ENCODE measurements around the gene GSPT1.
"Not testable (repeated sequence)": the region's sequence is repeated elsewhere in the genome, so short reads cannot be mapped to it uniquely, and the experiment has no call there.

GSPT1 gene

DNA sequence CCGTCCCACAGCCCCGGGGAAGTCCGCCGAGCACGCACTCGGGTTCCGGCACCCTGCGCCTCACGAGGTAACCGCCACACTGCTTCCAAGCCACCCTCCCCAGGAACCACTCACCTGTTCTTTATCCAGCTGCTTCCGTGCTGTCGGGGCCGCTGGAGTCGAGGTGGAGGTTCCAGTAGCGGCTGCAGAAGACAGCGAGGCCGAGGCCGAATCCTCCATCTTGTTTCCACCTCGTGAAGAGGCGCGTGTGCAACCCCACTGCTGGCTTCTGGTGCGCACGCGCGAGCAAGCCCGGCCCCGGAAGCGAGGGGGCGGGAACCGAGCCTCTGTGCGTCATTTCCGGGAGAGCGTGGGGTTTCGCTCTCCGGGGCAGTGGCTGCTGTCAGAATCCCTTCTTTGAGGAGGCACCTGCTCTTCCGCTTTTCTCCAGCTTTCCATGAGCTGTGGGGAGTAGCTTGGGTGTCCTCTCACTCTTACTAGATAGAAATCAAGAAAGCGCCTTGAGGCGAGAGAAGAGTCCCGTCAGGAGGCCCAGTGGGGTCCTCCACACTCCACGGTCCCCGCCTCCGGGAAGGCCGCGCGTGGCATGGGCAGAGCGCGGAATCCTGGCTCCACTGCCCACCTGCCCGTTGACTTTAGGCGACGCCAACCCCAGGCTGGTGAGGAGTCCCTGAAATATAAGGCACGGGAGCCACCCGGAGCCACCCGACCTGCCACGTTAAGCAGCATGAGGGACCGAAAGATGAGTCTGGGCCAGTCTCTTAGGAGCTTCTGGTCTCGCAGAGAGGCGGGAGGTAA is 64.3 kb downstream of the GSPT1 start, which contains the start of gene RSL1D1:
Gene RSL1D1 (minus strand): TSS at position 249 of the 798 bp plus-strand sequence. CDS start 30 bp downstream, at position 219.
- peak; percentile 96 for DNase-seq

DNA sequence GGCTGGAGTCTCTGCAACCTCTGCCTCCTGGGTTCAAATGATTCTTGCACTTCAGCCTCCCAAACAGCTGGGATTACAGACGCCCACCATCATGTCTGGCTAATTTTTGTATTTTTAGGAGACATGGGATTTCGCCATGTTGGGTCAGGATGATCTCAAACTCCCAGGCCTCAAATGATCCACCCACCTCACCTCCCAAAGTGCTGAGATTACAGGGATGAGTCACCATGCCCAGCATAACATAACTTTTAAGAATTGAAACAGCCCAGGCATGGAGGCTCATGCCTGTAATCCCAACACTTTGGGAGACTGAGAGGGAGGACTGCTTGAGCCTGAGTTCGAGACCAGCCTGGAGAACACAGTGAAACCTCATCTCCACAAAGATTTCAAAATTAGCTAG is 66.9 kb downstream of the GSPT1 start:
- DNase-seq = no peak

DNA sequence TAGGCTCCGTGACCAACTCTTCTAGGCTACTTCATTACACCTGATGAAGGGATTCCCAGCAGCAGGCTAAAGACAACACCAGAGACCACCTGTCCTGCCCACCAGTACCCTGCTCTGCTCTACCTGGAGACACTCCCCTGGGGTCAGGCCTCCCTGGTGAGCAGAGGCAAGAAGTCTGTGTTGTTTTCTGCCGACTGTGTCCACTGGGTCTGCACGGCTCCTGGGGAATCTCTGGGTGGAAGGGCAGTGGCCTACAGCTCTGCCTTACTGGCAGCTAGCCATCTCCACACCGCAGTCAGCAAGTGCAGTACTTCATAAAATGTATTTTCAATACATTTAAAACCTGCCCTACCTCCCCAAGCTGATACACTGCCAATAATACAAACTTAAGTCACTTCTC is 71.3 kb downstream of the GSPT1 start:
- no peak for DNase-seq

DNA sequence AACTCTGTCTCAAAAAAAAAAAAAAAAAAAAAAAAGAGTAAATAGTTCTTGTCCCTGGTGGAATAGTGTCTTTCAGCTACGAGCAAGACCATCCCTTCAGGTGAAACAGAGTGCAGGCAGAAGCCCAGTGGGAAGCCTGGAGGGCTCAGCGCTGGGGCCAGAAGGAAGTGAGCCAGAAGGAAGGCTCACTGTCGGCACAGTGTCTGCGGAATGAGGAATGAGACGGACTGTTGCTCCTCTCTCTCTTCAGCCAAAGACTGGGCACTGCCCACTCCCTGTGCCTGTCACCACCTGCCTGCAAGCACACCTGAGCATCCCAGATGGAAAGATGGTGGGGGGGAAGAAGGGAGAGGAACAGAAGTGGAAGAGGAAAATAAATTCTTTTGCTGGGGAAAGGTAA is 71.9 kb downstream of the GSPT1 start:
- no peak for DNase-seq

DNA sequence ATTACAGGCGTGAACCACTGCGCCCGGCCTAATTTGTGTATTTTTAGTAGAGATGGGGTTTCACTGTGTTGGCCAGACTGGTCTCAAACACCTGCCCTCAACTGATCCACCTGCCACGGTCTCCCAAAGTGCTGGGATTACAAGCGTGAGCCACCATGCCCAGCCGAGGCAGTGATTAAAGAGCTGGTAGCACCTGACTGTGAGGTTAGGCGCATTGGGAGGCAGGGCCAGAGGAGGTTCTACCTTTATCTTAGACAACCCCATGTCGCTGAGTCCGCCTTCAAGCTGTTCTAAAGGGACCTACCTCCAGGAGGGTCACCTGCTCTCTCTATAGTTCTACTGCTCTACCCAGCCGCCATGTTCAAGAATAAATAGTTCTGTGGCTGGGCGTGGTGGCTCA is 72.5 kb downstream of the GSPT1 start:
- DNase-seq = no peak

DNA sequence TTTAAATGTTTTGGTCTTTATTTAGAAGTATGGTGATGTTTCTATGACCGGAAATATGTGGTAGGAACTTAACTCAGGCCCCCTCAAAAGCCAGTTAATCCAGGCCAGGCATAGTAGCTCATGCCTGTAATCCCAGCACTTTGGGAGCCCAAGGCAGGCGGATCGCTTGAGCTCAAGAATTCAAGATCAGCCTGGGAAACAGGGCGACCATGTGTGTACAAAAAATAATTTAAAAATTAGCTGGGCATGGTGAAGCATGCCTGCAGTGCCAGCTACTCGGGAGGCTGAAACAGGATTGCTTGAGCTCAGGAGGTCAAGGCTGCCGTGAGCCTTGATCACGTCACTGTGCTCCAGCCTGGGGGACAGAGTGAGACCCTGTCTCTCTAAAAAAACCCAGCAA is 74.7 kb downstream of the GSPT1 start:
- no peak for DNase-seq

DNA sequence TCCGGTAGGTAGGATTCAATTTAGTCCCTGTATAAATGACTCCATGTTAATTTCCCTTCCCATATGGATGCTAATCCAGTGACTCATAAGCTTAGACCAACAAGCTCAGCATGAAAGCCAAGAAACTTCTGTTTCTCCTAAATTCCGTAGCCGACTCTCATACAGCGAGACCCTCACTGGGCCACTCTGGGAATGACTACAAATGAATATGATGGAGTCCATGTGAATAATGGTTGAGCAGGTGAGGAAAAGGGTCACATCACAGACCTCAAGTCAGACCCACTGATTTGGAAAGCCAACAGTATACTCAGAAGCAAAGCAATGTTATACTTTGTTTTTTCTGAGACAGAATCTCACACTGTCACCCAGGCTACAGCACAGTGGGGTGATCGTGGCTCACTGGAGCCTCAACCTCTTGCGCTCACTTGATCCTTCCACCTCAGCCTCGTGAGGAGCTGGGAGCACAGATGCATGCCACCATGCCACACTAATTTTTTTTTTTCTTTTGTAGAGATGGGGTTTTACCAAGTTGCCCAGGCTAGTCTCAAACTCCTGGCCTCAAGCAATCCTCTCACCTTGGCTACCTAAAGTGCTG is 79.0 kb downstream of the GSPT1 start:
- no peak for DNase-seq

DNA sequence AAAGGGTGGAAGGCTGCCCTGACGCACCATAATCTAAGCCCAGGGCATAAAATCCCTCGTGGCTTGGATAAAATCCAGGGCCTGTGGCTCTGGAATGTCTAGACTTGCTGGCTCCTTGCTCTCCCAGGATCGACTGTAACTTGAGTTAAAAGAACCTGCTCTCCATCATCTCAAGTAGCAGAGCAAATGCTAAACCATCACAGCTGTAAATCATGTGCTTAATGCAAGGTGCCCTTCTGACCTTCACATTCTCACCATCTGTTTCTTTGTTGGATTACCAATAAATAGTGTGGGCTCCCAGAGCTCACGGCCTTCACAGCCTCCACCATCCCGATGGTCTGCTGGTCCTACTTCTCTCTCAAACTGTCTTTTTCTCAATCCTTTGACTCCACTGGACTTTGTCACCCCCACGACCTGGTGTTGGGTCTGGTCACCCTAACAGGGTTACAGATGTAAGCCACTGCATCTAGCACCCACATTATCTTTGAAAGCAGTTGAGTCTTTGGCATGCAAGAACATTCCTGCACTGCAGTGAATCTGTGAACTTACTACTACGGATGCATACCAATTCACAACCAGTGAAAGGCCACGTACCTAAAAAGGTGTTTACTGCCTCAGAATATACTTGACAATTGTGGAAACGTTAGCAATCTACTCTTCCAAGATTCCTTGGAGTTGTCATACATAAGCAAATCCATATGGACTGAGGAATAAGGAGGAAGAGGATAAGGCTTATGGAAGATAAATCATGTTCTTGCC is 79.7 kb downstream of the GSPT1 start:
- no peak for DNase-seq

DNA sequence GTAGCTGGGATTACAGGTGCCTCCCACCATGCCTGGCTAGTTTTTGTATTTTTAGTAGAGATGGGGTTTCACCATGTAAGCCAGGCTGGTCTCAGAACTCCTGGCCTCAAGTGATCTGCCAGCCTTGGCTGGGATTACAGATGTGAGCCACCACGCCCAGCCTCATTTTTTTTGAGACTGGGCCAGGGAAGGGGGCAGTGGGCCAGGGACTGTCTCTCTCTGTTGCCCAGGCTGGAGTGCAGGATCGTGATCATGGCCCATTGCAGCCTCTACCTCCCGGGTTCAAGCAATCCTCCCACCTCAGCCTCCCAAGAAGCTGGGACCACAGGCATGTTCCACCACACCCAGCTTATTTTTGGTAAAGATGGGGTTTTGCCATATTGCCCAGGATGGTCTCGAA is 80.4 kb downstream of the GSPT1 start:
- DNase-seq = no peak

DNA sequence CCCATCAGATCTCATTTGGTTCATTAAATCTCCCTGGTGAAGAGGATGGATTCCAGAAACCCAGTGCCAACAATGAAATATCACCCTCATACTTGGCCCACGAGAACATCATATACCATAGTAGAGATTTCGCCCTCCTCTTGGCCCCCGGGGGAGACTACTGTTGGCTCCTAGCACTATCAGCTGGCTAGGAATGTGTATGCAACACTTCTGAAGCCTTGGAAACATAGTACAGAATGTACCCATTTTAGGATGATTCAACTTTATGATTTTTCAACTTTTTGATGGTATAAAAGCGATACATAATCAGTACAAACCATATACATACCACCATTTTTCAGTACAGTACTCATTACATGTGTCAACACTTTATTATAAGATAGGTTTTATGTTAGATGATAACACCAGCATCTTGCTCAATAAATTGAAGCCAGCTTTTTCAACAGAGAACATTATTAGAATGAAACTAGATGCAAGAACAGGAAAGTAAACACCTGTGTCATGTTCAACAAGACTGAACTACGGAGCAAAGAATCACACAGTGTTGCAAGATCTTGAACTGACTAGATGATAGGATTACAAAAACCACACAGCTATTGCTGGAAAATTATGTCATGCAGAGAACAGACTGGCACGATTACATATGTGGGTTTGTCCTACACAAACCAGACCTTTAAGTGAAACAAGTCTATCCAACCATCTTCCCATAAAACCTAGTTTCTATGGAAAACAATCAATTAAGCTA is 81.6 kb downstream of the GSPT1 start:
- no peak for DNase-seq

DNA sequence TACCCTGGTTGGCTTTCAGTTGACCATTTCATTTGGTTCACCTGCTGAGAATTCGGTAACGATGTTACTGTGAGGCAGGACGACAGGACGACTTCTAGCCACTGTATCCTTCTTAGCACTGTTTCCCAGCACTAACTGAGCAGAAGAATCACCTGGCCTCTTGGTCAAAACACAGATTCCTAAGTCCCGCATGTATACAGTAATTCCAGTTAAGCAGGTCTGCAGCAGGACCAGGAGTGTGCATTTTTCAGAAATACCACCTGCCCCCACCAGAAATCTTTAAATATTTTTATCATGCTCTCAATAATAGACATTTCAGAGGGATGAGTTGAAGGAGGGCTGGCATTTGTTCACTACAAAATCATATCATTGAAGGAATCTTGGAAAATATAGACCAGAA is 87.1 kb downstream of the GSPT1 start:
- DNase-seq = no peak

DNA sequence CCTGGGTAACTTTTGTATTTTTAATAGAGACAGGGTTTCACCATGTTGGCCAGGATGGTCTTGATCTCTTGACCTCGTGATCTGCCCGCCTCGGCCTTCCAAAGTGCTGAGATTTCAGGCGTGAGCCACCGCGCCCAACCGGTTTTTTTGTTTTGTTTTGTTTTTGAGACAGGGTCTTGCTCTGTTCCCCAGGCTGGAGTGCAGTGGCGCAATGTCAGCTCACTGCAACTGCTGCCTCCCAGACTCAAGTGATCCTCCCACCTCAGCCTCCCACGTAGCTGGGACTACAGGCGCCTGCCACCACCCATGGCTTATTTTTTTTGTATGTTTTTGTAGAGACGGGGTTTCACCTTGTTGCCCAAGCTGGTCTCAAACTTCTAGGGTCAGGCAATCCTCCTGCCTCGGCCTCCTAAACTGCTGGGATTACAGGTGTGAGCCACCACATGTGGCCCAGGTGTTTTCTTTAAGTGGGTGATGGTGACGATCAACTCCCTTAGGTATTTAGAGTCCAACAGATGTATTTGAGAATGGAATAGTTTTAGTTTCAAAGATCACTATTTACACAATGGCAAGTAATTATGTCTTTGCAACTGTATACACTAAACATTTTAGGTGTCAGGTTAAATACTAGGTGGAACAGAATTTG is 90.1 kb downstream of the GSPT1 start:
- DNase-seq = not testable (repeated sequence)

DNA sequence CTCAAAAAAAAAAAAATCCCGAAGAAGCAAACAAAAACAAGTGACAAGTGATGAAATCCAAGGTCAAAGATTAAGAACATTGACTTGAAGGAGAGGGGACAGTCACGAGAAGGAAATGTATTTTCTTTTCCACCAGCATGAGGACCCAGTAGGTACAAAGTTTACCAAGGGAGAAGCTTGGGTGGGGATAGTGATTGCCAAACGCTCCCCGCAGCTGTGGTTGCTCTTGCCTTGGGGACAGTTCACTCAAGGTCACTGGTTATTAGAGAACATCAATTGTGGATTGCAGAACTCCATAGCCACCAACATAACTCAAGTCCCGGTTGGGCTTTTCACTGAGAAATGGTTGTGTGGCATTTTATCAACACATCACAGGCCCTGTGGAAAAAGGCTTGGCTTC is 91.4 kb downstream of the GSPT1 start:
- no peak for DNase-seq

DNA sequence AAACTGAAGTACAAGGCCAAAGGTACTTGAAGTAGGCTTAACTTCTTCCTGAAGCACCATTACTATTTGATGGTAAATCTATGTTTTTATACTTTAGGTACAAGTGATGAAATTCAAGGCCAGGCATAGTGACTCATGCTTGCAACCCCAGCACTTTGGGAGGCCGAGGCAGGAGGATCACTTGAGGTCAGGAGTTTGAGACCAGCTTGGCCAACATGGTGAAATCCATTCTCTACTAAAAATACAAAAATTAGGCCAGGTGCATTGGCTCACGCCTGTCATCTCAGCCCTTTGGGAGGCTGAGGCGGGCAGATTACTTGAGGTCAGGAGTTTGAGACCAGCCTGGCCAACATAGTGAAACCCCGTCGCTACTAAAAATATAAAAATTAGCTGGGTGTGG is 92.1 kb downstream of the GSPT1 start:
- DNase-seq = not testable (repeated sequence)

DNA sequence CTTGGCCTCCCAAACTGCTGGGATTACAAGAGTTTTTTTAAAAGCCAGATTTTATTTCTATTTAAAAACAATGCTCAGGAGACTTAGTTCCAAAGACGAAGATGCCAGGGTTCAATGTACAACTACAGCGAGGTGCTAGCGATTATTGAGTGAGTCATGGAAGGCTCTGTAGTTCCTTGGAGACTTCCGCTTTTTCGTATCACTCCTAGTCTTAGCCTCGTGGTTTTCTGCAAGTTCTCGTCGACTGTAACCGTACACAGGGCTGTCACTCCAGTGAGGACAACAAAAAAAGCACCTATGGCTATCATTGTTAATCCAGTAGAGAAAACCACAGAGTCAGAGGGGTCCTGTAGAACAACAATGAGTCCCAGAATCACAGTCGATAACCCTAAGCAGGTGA is 96.0 kb downstream of the GSPT1 start:
- no peak for DNase-seq

DNA sequence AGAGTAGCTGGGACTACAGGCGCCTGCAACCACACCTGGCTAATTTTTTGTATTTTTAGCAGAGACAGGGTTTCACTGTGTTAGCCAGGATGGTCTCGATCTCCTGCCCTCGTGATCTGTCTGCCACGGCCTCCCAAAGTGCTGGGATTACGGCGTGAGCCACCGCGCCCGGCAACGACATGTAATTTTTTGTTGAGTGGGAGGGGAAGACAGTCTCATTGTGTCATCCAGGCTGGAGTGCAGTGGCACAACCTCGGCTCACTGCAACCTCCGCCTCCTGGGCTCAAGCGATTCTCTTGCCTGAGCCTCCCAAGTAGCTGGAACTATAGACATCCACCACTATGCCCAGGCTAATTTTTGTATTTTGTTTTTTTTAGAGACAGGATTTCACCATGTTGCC is 96.8 kb downstream of the GSPT1 start:
- DNase-seq = not testable (repeated sequence)
